ENCODE results near the gene DEFB125. TPM values are rescaled to one million over a fixed set of nuclear protein-coding genes. Genes with fewer than 3 reads are reported as not detected.

The DEFB125 gene
- total RNA-seq, 2 donors from 2014 or later, result not detected

DNA sequence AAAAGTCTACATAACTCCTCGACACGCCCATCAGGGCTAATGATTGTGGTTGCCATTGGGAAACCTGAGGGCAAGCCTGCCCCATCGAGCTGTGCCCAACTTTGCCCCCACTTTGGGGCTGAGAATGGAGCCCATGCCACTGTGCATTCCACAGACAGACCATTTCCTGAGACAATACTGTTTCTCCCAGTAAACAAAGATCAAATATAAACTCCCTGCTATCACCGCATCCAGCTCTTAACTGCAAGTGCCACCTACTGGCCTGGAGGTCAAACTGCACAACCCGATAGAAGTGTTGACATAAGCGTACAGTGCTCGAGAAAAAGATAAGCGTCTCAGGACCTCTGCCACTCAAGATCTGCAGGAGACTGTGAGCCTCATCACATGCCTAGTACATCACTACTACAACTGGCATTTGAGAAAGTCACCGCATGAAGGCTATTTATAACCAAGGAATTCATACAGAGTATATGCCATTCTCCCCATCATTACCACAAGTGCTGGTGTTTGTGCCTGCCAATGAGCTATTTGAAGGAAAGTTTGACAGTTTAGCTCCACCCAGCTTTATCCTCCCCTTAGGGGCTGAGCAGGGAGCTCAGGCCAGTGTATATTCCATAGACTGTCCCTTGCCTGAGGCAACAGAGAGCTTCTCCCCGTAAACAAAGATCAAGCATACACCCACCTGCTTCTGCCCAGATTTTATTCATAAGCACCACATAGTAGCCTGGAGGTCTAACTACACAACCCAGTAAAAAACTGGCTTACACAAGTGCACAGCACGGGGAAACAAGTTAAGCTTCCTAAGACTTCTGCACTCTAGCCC, 50.4 kb downstream of the DEFB125 start:
- ATAC-seq (no peak), DNase-seq (no peak)
- intact Hi-C loops (cut with DNase I, micrococcal nuclease), result no loop called here

DNA sequence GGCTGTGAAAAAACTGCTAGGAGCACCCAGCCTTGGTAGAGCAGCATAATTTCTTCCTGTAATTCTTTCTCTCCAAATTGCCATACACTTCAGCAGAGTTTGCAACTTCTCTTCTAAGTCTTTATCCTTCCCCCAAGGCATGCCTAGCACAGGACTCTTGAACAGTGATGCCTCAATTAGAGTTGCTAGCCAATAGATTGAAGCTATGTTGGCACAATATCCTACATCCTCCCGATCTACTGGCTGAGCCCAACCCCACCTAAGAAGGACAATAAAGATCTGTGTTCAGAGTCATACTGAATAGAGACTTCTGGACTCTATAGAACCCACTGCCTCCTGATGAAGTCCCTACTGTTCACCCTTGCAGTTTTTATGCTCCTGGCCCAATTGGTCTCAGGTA, 54.8 kb downstream of the DEFB125 start, which contains the start of gene DEFB126:
DEFB126 (plus strand) TSS at position 301 of the 400 bp plus-strand sequence; CDS start at position 340, 39 bp downstream.
- intact Hi-C loops (cut with DNase I, micrococcal nuclease), result no loop called here
- ATAC-seq, result no peak
- DNase-seq, result no peak

DNA sequence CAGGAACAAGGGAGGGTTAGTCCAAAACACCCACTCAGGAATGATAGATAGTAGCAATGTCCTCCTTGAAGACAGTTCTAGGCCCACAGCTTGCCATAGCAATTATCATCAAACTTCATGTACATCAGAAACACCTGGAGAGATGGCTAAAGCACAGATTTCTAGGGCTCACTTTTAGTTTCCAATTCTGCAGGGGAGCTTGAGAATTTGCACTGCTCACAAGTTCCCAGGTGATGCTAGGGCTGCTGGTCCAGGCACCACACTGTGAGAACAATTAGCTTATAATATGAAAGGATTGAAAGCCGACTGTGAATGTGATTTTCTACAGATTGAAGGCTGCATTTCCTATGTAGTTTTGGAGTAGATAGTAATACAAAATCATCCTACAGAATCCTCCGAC, 58.4 kb downstream of the DEFB125 start:
- ATAC-seq, result no peak
- intact Hi-C loops (cut with DNase I, micrococcal nuclease), result no loop called here
- DNase-seq, result no peak

Other genes with a start within 250 kb of the DEFB125 start
- not detected for gene DEFB126, start 54.9 kb downstream of the DEFB125 start, total RNA-seq
- not detected for gene DEFB127, start 69.8 kb downstream of the DEFB125 start, total RNA-seq
- not detected for gene DEFB128, start 102.0 kb downstream of the DEFB125 start, total RNA-seq
- not detected for gene DEFB129, start 139.6 kb downstream of the DEFB125 start, total RNA-seq
- not detected for gene DEFB132, start 170.1 kb downstream of the DEFB125 start, total RNA-seq
- 10 to 100 TPM; 10.1 to 13.1 TPM for gene C20orf96, start 203.1 kb downstream of the DEFB125 start, total RNA-seq
- 10 to 100 TPM; 10.2 to 13.0 TPM for gene ZCCHC3, start 209.9 kb downstream of the DEFB125 start, total RNA-seq
- gene SOX12, start 237.9 kb downstream of the DEFB125 start, total RNA-seq, result 1 to 10 TPM; 3.8 to 5.6 TPM

Data from left colon (tissue), 2 donors.